ENCODE measurements around the gene FICD. TPM values are rescaled to one million over a fixed set of nuclear protein-coding genes. Genes with fewer than 3 reads are reported as not detected.
A peak's percentile ranks its signal among the peaks of the same experiment; 100 is the strongest.

Gene FICD
- total and polyA plus RNA-seq, 9 of the 15 experiments (the other 6 are each of a cell fraction or from before 2014, with no cell fraction given): 0.88 to 4.5 (median 1.9) TPM

DNA sequence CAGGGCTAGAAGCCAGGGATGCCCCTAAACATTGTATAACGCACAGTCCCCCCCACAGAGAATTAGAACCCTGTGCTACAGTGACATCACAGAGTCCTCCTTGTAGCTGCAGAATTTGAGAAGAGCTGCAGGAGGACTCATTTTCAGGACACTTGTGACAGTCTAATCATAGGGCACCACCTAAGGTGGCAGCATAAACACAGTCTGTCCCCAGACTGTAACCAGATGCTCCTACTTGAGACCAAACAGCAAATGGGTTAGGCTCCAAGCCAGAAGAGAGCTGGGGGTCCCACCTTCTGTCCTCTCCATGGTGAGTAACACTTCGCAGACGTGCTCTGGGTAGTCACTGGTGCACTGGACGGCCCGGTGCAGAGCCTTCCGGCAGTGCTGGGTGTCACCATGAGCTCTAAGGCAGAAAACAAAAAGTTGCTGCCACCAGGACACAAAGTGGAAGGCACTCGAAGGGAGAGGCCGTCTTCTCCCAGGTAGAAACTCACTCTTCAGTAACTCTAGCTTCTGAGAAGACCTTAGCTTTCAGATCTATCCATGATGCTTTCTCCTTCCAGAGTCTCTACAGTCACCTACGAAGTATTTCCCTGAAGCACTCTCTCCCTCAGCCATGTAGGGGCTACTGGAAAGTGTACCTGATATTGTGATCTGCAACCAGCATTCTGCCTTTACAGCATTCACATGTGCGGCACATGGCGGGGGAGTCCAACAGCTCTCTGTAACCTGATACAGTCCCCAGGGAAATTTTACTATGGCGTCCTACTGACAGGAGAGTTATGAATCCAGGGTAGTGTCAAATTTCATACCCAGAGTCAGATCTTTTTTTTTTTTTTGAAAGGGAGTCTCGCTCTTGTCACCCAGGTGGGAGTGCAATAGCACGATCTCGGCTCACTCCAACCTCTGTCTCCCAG is 17.1 kb downstream of the FICD start (continued):
- TF ChIP-seq, protein P1, sequence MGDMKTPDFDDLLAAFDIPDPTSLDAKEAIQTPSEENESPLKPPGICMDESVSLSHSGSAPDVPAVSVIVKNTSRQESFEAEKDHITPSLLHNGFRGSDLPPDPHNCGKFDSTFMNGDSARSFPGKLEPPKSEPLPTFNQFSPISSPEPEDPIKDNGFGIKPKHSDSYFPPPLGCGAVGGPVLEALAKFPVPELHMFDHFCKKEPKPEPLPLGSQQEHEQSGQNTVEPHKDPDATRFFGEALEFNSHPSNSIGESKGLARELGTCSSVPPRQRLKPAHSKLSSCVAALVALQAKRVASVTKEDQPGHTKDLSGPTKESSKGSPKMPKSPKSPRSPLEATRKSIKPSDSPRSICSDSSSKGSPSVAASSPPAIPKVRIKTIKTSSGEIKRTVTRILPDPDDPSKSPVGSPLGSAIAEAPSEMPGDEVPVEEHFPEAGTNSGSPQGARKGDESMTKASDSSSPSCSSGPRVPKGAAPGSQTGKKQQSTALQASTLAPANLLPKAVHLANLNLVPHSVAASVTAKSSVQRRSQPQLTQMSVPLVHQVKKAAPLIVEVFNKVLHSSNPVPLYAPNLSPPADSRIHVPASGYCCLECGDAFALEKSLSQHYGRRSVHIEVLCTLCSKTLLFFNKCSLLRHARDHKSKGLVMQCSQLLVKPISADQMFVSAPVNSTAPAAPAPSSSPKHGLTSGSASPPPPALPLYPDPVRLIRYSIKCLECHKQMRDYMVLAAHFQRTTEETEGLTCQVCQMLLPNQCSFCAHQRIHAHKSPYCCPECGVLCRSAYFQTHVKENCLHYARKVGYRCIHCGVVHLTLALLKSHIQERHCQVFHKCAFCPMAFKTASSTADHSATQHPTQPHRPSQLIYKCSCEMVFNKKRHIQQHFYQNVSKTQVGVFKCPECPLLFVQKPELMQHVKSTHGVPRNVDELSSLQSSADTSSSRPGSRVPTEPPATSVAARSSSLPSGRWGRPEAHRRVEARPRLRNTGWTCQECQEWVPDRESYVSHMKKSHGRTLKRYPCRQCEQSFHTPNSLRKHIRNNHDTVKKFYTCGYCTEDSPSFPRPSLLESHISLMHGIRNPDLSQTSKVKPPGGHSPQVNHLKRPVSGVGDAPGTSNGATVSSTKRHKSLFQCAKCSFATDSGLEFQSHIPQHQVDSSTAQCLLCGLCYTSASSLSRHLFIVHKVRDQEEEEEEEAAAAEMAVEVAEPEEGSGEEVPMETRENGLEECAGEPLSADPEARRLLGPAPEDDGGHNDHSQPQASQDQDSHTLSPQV (IDR thresholded peaks at IDR 0.05): peak; percentile 74; the same call in 1 of the 2 replicates
- TF ChIP-seq HDAC3 (IDR thresholded peaks at IDR 0.05; ENCODE audit: borderline replicate concordance, partially characterized antibody) (no peak), ZNF384 (IDR thresholded peaks at IDR 0.05; ENCODE audit: low read depth, low read length) (peak; percentile 95), YY1 (IDR thresholded peaks at IDR 0.05; ENCODE audit: borderline replicate concordance in 1 of 3, control insufficient read depth in 1 of 3, extremely low read depth in 1 of 3, insufficient read depth in 3 of 3, insufficient read length in 1 of 3, insufficient replicate concordance in 2 of 3, low read depth in 1 of 3, low read length in 2 of 3) (peak in 1 of 3 experiments; percentile 42), NONO (IDR thresholded peaks at IDR 0.05; ENCODE audit: low read depth in 2 of 2, low read length in 1 of 2) (peak in 1 of 2 experiments; percentile 36; a peak in 1 of 4 replicates), MXI1 (IDR thresholded peaks at IDR 0.05; ENCODE audit: low read depth, low read length) (peak; percentile 48; the same call in 1 of the 2 replicates), POLR2AphosphoS5 (IDR thresholded peaks at IDR 0.05; ENCODE audit: control insufficient read depth, insufficient read depth, low read depth, low read length) (0 out of 2 replicates have a peak, but pooled peaks have one; percentile 22)
- TF ChIP-seq, protein P2, sequence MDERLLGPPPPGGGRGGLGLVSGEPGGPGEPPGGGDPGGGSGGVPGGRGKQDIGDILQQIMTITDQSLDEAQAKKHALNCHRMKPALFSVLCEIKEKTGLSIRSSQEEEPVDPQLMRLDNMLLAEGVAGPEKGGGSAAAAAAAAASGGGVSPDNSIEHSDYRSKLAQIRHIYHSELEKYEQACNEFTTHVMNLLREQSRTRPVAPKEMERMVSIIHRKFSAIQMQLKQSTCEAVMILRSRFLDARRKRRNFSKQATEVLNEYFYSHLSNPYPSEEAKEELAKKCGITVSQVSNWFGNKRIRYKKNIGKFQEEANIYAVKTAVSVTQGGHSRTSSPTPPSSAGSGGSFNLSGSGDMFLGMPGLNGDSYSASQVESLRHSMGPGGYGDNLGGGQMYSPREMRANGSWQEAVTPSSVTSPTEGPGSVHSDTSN (CRISPR knock-in tag; IDR thresholded peaks at IDR 0.05; ENCODE audit: low read depth): no peak
- TF ChIP-seq, protein P2 (tag; conservative IDR thresholded peaks at IDR 0.05; ENCODE audit: low read depth): peak; percentile 92

All from K562 (cell line).